GM12865 (cell line): ENCODE data around the gene DENND1A.

Experiments used
- DNase-seq: peaks from one replicate; pipeline ENCODE4 v3.0.0; 2010; ENCODE audit warnings: low read depth
- H3K4me3 ChIP-seq: 2 replicates; pipeline ENCODE4 v1.5.1; 2011; ENCODE audit warnings: mild to moderate bottlenecking, low read depth, low read length, control low read depth
- TF ChIP-seq, protein P1 (sequence below): IDR thresholded peaks from 2 replicates; pipeline ENCODE4 v1.5.1; 2011; ENCODE audit warnings: low read length, control low read depth, low read depth, inconsistent platforms; ENCODE audit not compliant: insufficient read depth; ENCODE audit errors: missing control alignments

Gene DENND1A

DNA sequence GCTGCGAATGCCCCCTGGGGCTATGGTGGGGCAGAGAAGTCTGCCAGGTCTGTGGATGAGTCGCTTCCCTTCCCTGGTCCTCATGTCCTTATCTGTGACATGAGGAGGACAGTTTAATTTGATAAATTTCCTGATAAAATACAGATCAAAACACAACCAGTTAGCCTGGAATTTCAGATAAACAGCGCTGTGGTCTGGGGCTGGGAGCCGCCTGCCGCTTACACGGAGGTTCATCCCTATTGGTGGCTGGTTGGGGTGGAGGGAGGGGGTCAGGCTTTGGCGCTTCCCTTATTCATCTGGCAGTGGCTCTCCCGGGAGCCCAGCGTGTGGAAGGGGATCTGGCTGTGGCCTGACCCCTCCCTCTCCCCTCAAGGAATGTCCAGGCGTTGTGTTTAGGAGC, 556.0 kb downstream of the DENND1A start:
- no peak overlapping the region for H3K4me3 ChIP-seq
- no peak for DNase-seq
- TF ChIP-seq, protein P1, sequence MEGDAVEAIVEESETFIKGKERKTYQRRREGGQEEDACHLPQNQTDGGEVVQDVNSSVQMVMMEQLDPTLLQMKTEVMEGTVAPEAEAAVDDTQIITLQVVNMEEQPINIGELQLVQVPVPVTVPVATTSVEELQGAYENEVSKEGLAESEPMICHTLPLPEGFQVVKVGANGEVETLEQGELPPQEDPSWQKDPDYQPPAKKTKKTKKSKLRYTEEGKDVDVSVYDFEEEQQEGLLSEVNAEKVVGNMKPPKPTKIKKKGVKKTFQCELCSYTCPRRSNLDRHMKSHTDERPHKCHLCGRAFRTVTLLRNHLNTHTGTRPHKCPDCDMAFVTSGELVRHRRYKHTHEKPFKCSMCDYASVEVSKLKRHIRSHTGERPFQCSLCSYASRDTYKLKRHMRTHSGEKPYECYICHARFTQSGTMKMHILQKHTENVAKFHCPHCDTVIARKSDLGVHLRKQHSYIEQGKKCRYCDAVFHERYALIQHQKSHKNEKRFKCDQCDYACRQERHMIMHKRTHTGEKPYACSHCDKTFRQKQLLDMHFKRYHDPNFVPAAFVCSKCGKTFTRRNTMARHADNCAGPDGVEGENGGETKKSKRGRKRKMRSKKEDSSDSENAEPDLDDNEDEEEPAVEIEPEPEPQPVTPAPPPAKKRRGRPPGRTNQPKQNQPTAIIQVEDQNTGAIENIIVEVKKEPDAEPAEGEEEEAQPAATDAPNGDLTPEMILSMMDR = no peak

DNA sequence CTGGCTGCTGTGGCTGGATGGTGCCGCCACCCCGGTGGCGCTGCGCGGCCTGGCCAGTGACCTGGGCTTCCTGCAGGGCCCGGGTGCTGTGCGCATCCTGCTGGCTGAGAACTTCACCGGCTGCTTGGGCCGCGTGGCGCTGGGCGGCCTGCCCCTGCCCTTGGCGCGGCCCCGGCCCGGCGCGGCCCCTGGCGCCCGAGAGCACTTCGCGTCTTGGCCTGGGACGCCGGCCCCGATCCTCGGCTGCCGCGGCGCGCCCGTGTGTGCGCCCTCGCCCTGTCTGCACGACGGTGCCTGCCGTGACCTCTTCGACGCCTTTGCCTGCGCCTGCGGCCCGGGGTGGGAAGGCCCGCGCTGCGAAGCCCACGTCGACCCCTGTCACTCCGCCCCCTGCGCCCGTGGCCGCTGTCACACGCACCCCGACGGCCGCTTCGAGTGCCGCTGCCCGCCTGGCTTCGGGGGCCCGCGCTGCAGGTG, 556.4 kb downstream of the DENND1A start:
- no peak overlapping the region for H3K4me3 ChIP-seq
- no peak for DNase-seq
- TF ChIP-seq, protein P1 = no peak

DNA sequence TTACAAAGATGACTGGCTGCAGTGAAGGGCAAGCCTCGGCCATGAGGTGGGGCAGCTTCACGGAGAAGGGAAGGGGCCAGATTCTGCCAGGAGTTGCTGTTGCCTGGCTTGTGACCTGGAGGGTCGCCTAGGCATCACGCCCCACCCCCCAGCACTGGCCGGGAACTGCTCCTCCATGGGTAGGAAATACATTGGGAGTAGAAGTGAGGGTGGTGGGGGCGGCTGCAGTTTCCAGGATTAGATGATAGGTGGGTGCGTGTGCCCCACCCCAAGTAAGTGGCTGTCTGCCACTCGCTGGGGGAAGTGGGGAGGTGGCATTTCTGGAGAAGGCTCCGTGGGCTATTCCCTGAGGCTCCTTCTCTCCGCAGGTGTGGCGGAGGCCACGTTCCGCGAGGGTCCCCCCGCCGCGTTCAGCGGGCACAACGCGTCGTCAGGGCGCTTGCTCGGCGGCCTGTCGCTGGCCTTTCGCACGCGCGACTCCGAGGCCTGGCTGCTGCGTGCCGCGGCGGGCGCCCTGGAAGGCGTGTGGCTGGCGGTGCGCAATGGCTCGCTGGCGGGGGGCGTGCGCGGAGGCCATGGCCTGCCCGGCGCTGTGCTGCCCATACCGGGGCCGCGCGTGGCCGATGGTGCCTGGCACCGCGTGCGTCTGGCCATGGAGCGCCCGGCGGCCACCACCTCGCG, 557.0 kb downstream of the DENND1A start:
- TF ChIP-seq, protein P1 = no peak
- DNase-seq = no peak
- H3K4me3 ChIP-seq = no peak overlapping the region

DNA sequence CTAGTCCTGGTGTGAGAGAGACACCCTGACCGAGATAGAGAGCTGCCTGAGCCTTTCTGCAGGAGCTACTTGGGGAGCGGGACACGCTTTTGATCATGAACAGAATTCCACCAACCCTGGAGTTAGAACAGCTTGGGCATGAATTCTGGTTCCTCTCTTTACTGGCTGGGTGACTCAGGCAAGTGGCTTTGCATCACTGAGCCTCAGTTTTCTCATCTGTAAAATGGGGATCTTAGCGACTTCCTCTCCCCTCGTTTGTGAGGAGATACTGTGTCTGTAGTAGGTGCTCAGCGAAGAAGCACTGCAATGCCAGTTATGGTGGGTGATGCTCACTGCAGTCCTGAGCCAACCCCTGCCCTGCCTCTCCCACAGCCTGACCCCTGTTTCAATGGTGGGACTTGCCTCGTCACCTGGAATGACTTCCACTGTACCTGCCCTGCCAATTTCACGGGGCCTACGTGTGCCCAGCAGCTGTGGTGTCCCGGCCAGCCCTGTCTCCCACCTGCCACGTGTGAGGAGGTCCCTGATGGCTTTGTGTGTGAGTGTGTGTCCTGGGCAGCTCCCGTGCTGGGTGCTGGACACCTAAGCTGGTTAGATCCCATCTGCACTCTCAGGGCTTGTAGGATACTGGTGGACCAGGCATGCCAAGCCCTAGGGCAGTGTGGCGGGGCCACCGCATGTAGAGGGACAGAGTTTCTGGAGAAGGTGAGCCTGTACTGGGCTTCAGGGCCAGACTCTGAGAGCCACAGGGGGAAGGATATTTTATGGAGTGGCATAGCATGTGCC, 557.9 kb downstream of the DENND1A start:
- TF ChIP-seq, protein P1 = no peak
- DNase-seq = no peak
- no peak overlapping the region for H3K4me3 ChIP-seq

DNA sequence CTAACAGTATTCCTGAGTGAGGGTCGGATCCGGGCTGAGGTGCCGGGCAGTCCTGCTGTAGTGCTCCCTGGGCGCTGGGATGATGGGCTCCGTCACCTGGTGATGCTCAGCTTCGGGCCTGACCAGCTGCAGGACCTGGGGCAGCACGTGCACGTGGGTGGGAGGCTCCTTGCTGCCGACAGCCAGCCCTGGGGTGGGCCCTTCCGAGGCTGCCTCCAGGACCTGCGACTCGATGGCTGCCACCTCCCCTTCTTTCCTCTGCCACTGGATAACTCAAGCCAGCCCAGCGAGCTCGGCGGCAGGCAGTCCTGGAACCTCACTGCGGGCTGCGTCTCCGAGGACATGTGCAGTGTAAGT, 558.7 kb downstream of the DENND1A start:
- no peak overlapping the region for H3K4me3 ChIP-seq
- no peak for DNase-seq
- TF ChIP-seq, protein P1 = no peak

DNA sequence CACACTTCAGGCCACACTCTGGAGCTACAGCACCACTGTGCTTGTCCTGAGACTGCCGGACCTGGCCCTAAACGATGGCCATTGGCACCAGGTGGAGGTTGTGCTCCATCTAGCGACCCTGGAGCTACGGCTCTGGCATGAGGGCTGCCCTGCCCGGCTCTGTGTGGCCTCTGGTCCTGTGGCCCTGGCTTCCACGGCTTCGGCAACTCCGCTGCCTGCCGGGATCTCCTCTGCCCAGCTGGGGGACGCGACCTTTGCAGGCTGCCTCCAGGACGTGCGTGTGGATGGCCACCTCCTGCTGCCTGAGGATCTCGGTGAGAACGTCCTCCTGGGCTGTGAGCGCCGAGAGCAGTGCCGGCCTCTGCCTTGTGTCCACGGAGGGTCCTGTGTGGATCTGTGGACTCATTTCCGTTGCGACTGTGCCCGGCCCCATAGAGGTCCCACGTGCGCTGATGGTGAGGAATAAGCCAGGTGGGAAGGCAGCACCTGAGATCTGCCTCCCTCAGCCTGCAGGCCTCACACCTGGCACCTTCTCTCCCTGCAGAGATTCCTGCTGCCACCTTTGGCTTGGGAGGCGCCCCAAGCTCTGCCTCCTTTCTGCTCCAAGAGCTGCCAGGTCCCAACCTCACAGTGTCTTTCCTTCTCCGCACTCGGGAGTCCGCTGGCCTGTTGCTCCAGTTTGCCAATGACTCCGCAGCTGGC, 559.2 kb downstream of the DENND1A start:
- TF ChIP-seq, protein P1 = no peak
- DNase-seq = no peak
- H3K4me3 ChIP-seq = no peak overlapping the region
